PC-3 (cell line): ENCODE data around the gene GPR82. TPM values are rescaled to one million over a fixed set of nuclear protein-coding genes. Genes with fewer than 3 reads are reported as not detected.

ENCODE experiments used
- ATAC-seq: fragments of 200-7000 bp; cut with Tn5 transposase; 2 replicates; pipeline ENCODE4 v1.9.1; 2020; ENCODE audit warnings: mild to moderate bottlenecking, moderate library complexity
- BruUV-seq: library from RNA; stranded (reverse); fragments of 400-500 nt; replicated peaks from 2 replicates; lab custom pipeline; 2021; lab: Mats Ljungman, UMichigan
- CTCF ChIA-PET: fragments of 300-600 bp; sonication (Branson Sonifier 250); formaldehyde crosslinking; loops from one replicate; lab custom pipeline; 2022; ENCODE audit warnings: antibody characterized with exemption; lab: Charles Lee
- POLR2A ChIA-PET: fragments of 300-600 bp; sonication (Branson Sonifier 250); formaldehyde crosslinking; loops from one replicate; lab custom pipeline; 2022; ENCODE audit warnings: antibody characterized with exemption; ENCODE audit not compliant: unreplicated experiment; lab: Charles Lee
- DNase-seq: peaks from one replicate; pipeline ENCODE4 v3.0.0-alpha.2; 2015
- H2AFZ ChIP-seq: fragments of 300-600 bp; sonication (generic); 2 replicates; pipeline ENCODE4 v1.6.0; 2016; ENCODE audit warnings: antibody characterized with exemption, low read length
- H3F3A ChIP-seq: fragments of 300-600 bp; sonication (generic); one replicate; pipeline ENCODE4 v1.6.0; 2017; ENCODE audit warnings: antibody characterized with exemption, low read length, control low read depth, mild to moderate bottlenecking; ENCODE audit not compliant: unreplicated experiment
- H3K27ac ChIP-seq: fragments of 300-600 bp; sonication (generic); 2 replicates; pipeline ENCODE4 v1.5.1; 2016; ENCODE audit warnings: mild to moderate bottlenecking, low read length
- H3K27me3 ChIP-seq: fragments of 300-600 bp; sonication (generic); 2 replicates; pipeline ENCODE4 v1.6.1; 2016; ENCODE audit warnings: low read length, mixed read lengths
- H3K36me3 ChIP-seq: fragments of 300-600 bp; sonication (generic); 2 replicates; pipeline ENCODE4 v1.6.1; 2016; ENCODE audit warnings: low read depth, mixed run types, low read length, mixed read lengths
- H3K4me1 ChIP-seq: fragments of 300-600 bp; sonication (generic); 2 replicates; pipeline ENCODE4 v1.5.1; 2016; ENCODE audit warnings: low read length; ENCODE audit not compliant: insufficient read depth
- H3K4me2 ChIP-seq: fragments of 300-600 bp; sonication (generic); 2 replicates; pipeline ENCODE4 v1.6.0; 2016; ENCODE audit warnings: low read length
- H3K4me3 ChIP-seq: fragments of 300-600 bp; sonication (generic); 2 replicates; pipeline ENCODE4 v1.5.1; 2016; ENCODE audit warnings: mild to moderate bottlenecking, low read length, mixed read lengths
- H3K79me2 ChIP-seq: fragments of 300-600 bp; sonication (generic); 2 replicates; pipeline ENCODE4 v1.6.1; 2017; ENCODE audit warnings: low read length, mixed read lengths
- H3K9ac ChIP-seq: fragments of 300-600 bp; sonication (generic); 2 replicates; pipeline ENCODE4 v1.6.0; 2016; ENCODE audit warnings: mild to moderate bottlenecking, low read length
- H3K9me2 ChIP-seq: fragments of 300-600 bp; sonication (generic); replicated peaks from 2 replicates; pipeline ENCODE4 v1.6.1; 2016; ENCODE audit warnings: mixed run types, low read length, mixed read lengths
- H3K9me3 ChIP-seq: fragments of 300-600 bp; sonication (generic); 2 replicates; pipeline ENCODE4 v1.6.1; 2016; ENCODE audit warnings: low read length, mixed read lengths
- H4K20me1 ChIP-seq: fragments of 300-600 bp; sonication (generic); 2 replicates; pipeline ENCODE4 v1.6.1; 2016; ENCODE audit warnings: low read length, mixed read lengths
- CTCF ChIP-seq: fragments of 300-600 bp; sonication (generic); conservative IDR thresholded peaks from 2 replicates; pipeline ENCODE4 v1.5.1; 2017; ENCODE audit warnings: antibody characterized with exemption, low read depth, mild to moderate bottlenecking, low read length
- EZH2 ChIP-seq: fragments of 300-600 bp; sonication (generic); IDR thresholded peaks from one replicate; pipeline ENCODE4 v1.6.1; 2017; ENCODE audit warnings: antibody characterized with exemption, mild to moderate bottlenecking, low read length; ENCODE audit not compliant: unreplicated experiment
- EZH2phosphoT487 ChIP-seq: fragments of 300-600 bp; sonication (generic); IDR thresholded peaks from 2 replicates; pipeline ENCODE4 v1.6.1; 2018; ENCODE audit warnings: mild to moderate bottlenecking, antibody characterized with exemption, low read length, borderline replicate concordance
- intact Hi-C: fragments of 100-400 bp; cut with micrococcal nuclease; formaldehyde crosslinking; loops from 2 replicates; pipeline ENCODE4 v1.9.0; 2023
- total RNA-seq: library from RNA; depleted of rRNA; stranded (reverse); fragments of >200 nt; gene quantifications from 2 replicates; pipeline ENCODE4 v1.2.3, GENCODE V29; 2014

The GPR82 gene
- total RNA-seq, 1 experiment from 2014 or later = not detected

GRCh38 chrX:41703574-41704029 lies 20.4 kb upstream of the GPR82 start:
- Histone ChIP-seq H3K9me2 (no peaks in the 10 kb centered on the region), H3K4me1 (no peaks in the 10 kb centered on the region), H3K79me2 (no peaks in the 10 kb centered on the region), H3F3A (no peaks in the 10 kb centered on the region), H3K36me3 (no peaks in the 10 kb centered on the region), H3K9me3 (no peaks in the 10 kb centered on the region), H3K9ac (no peak overlapping the region), H3K4me2 (no peak overlapping the region), H2AFZ (no peak overlapping the region), H3K27ac (no peak overlapping the region), H3K4me3 (no peak overlapping the region), H4K20me1 (no peaks in the 10 kb centered on the region), H3K27me3 (no peaks in the 10 kb centered on the region)
- no peak for DNase-seq
- intact Hi-C loops = no loop called here
- BruUV-seq = no TSS peak
- no peak for ATAC-seq
- ChIA-PET POLR2A (no interaction called here), CTCF (no interaction called here)
- no peak for TF ChIP-seq EZH2
- no peak for TF ChIP-seq EZH2phosphoT487
- no peak for TF ChIP-seq CTCF

GRCh38 chrX:41705042-41705441 lies 18.9 kb upstream of the GPR82 start:
- no peak for ATAC-seq
- Histone ChIP-seq H3K4me3 (no peak overlapping the region), H3K9me2 (no peaks in the 10 kb centered on the region), H3K27ac (no peak overlapping the region), H3K9me3 (no peaks in the 10 kb centered on the region), H3K4me1 (no peaks in the 10 kb centered on the region), H3K9ac (no peak overlapping the region), H3F3A (no peaks in the 10 kb centered on the region), H3K36me3 (no peaks in the 10 kb centered on the region), H3K4me2 (no peak overlapping the region), H4K20me1 (no peaks in the 10 kb centered on the region), H3K79me2 (no peaks in the 10 kb centered on the region), H3K27me3 (no peaks in the 10 kb centered on the region), H2AFZ (no peak overlapping the region)
- no TSS peak for BruUV-seq
- intact Hi-C loops = no loop called here
- ChIA-PET CTCF (no interaction called here), POLR2A (no interaction called here)
- DNase-seq = no peak
- no peak for TF ChIP-seq EZH2phosphoT487
- TF ChIP-seq EZH2 = no peak

- no peaks in the 10 kb centered on the region for H3K36me3 ChIP-seq
- no peaks in the 10 kb centered on the region for H3F3A ChIP-seq
- H3K9me3 ChIP-seq = no peaks in the 10 kb centered on the region
- H4K20me1 ChIP-seq = no peaks in the 10 kb centered on the region
- intact Hi-C loops = no loop called here
- no peak overlapping the region for H3K27ac ChIP-seq
- H3K9ac ChIP-seq = no peak overlapping the region
- H3K79me2 ChIP-seq = no peaks in the 10 kb centered on the region
- ATAC-seq = no peak
- DNase-seq = no peak
- H3K4me3 ChIP-seq = no peak overlapping the region
- no peak overlapping the region for H2AFZ ChIP-seq
- POLR2A ChIA-PET = no interaction called here
- H3K9me2 ChIP-seq = no peaks in the 10 kb centered on the region
- CTCF ChIA-PET = no interaction called here
- TF ChIP-seq CTCF = no peak
- TF ChIP-seq EZH2phosphoT487 = no peak
- BruUV-seq = no TSS peak
- H3K27me3 ChIP-seq = no peaks in the 10 kb centered on the region
- H3K4me2 ChIP-seq = no peak overlapping the region
- H3K4me1 ChIP-seq = no peaks in the 10 kb centered on the region
Measured at GRCh38 chrX:41705680-41706374, 18.2 kb upstream of the GPR82 start.
